ENCODE measurements around the gene BHLHE40.

- TF ChIP-seq CTCF (IDR thresholded peaks at IDR 0.05) (no peak), POLR2AphosphoS2 (conservative IDR thresholded peaks at IDR 0.05; ENCODE audit: low read length) (no peak), CEBPB (IDR thresholded peaks at IDR 0.05) (no peak), MAZ (IDR thresholded peaks at IDR 0.05; ENCODE audit: borderline replicate concordance, low read depth, low read length) (no peak), RCOR1 (IDR thresholded peaks at IDR 0.05; ENCODE audit: low read depth, low read length) (no peak), HDAC2 (IDR thresholded peaks at IDR 0.05) (no peak), JUN (IDR thresholded peaks at IDR 0.05) (no peak)
These were observed 15.3 kb upstream of the BHLHE40 start for GRCh38 chr3:4963669-4964570.
